NCI-H460 (cell line): ENCODE data around the gene PCDH9. TPM values are rescaled to one million over a fixed set of nuclear protein-coding genes. Genes with fewer than 3 reads are reported as not detected.

ENCODE experiments used
- DNase-seq: peaks from one replicate; pipeline ENCODE4 v3.0.0-alpha.2; 2016; ENCODE audit warnings: low read depth; ENCODE audit errors: extremely low read depth
- total RNA-seq: library from RNA; depleted of rRNA; stranded (reverse); fragments of >200 nt; shearing (Covaris generic); gene quantifications from 2 replicates; pipeline ENCODE4 v1.2.3, GENCODE V29; 2014

The PCDH9 gene
- total RNA-seq, 1 experiment from 2014 or later: 3.0 TPM

- no peak for DNase-seq
These were observed 369.9 kb downstream of the PCDH9 start for GRCh38 chr13:66859934-66860877.

GRCh38 chr13:66859078-66859477 is 371.1 kb downstream of the PCDH9 start:
- no peak for DNase-seq

- no peak for DNase-seq
These were observed 372.0 kb downstream of the PCDH9 start for GRCh38 chr13:66858163-66858562.

- no peak for DNase-seq
These were observed 375.0 kb downstream of the PCDH9 start for GRCh38 chr13:66855131-66855530.

- no peak for DNase-seq
These were observed 376.6 kb downstream of the PCDH9 start for GRCh38 chr13:66853564-66853963.

GRCh38 chr13:66849706-66850105 is 380.4 kb downstream of the PCDH9 start:
- no peak for DNase-seq

GRCh38 chr13:66847541-66847940 is 382.6 kb downstream of the PCDH9 start:
- DNase-seq: no peak

- no peak for DNase-seq
These were observed 384.7 kb downstream of the PCDH9 start for GRCh38 chr13:66845393-66845792.

GRCh38 chr13:66844933-66845332 is 385.2 kb downstream of the PCDH9 start:
- DNase-seq: no peak

GRCh38 chr13:66842766-66843165 is 387.4 kb downstream of the PCDH9 start:
- no peak for DNase-seq

GRCh38 chr13:66840621-66841020 is 389.5 kb downstream of the PCDH9 start:
- DNase-seq: no peak

GRCh38 chr13:66837246-66837645 is 392.9 kb downstream of the PCDH9 start:
- DNase-seq: no peak

- no peak for DNase-seq
These were observed 395.0 kb downstream of the PCDH9 start for GRCh38 chr13:66835040-66835628.

- no peak for DNase-seq
These were observed 399.0 kb downstream of the PCDH9 start for GRCh38 chr13:66830940-66831716.

- DNase-seq: no peak
These were observed 400.3 kb downstream of the PCDH9 start for GRCh38 chr13:66829803-66830202.

GRCh38 chr13:66826398-66826797 is 403.7 kb downstream of the PCDH9 start:
- DNase-seq: no peak

GRCh38 chr13:66821551-66821950 is 408.6 kb downstream of the PCDH9 start:
- DNase-seq: no peak

- no peak for DNase-seq
These were observed 418.7 kb downstream of the PCDH9 start for GRCh38 chr13:66811455-66811854.

- DNase-seq: no peak
These were observed 420.7 kb downstream of the PCDH9 start for GRCh38 chr13:66809485-66809884.

- no peak for DNase-seq
These were observed 422.9 kb downstream of the PCDH9 start for GRCh38 chr13:66807251-66807650.

GRCh38 chr13:66805657-66806056 is 424.5 kb downstream of the PCDH9 start:
- no peak for DNase-seq
